Lower lobe of right lung (tissue), 2 donors: ENCODE data around the gene SUSD2. TPM values are rescaled to one million over a fixed set of nuclear protein-coding genes. Genes with fewer than 3 reads are reported as not detected.

Experiments used
- ATAC-seq, 2 donors: fragments of 200-7000 bp; cut with Tn5 transposase; one replicate each; pipeline ENCODE4 v1.9.1; 2020 to 2022; ENCODE audit warnings: mild to moderate bottlenecking in 2 of 2, moderate library complexity in 2 of 2
- DNase-seq: peaks from one replicate; pipeline ENCODE4 v3.0.0-alpha.2; 2020
- H3K27ac ChIP-seq: fragments of 200-600 bp; one replicate; pipeline ENCODE4 v1.8.0; 2022
- H3K27me3 ChIP-seq: fragments of 200-600 bp; one replicate; pipeline ENCODE4 v1.8.0; 2022; ENCODE audit warnings: low read depth
- H3K36me3 ChIP-seq: fragments of 200-600 bp; one replicate; pipeline ENCODE4 v1.8.0; 2022; ENCODE audit warnings: mild to moderate bottlenecking
- H3K4me1 ChIP-seq: fragments of 200-600 bp; one replicate; pipeline ENCODE4 v1.8.0; 2022
- H3K4me3 ChIP-seq: fragments of 200-600 bp; one replicate; pipeline ENCODE4 v1.8.0; 2022; ENCODE audit warnings: mild to moderate bottlenecking
- H3K9me3 ChIP-seq: fragments of 200-600 bp; one replicate; pipeline ENCODE4 v1.8.0; 2022
- CTCF ChIP-seq: fragments of 200-600 bp; IDR thresholded peaks from one replicate; pipeline ENCODE4 v1.8.0; 2022; ENCODE audit warnings: antibody characterized with exemption, mild to moderate bottlenecking
- intact Hi-C: fragments of 100-400 bp; cut with DNase I; formaldehyde crosslinking; loops from one replicate; pipeline ENCODE4 v1.11.0; 2022
- total RNA-seq: library from RNA; stranded (reverse); fragmentation: NEBNext Ultra II Directional; extraction: Animal tissue kit (Norgen Biotek cat#: 25700); gene quantifications from one replicate; pipeline ENCODE4 v1.2.1, GENCODE V29; 2021
- donor health status: DM: no; HTN: yes; CAD: no; lungs with severe emphysema.

Gene SUSD2
- total RNA-seq, 1 donor from 2014 or later, result 200 TPM

GRCh38 chr22:24188705-24189248, 7.5 kb downstream of the SUSD2 start:
- no peak for ATAC-seq
- Histone ChIP-seq H3K36me3 (peaks cover 39% of the 10 kb centered on the region), H3K9me3 (no peaks in the 10 kb centered on the region), H3K27me3 (no peaks in the 10 kb centered on the region), H3K4me3 (no peak overlapping the region), H3K27ac (peak overlapping the region; percentile 65), H3K4me1 (peaks cover 28% of the 10 kb centered on the region)
- no peak for TF ChIP-seq CTCF
- intact Hi-C loops, result no loop called here
- no peak for DNase-seq

GRCh38 chr22:24189249-24190158, 8.2 kb downstream of the SUSD2 start:
- peaks cover 39% of the 10 kb centered on the region for H3K36me3 ChIP-seq
- TF ChIP-seq CTCF, result peak; percentile 90
- DNase-seq, result peak; percentile 92
- H3K27ac ChIP-seq, result peak overlapping the region; percentile 65
- H3K4me3 ChIP-seq, result peak overlapping the region; percentile 21
- H3K4me1 ChIP-seq, result peaks cover 28% of the 10 kb centered on the region
- H3K27me3 ChIP-seq, result no peaks in the 10 kb centered on the region
- no peaks in the 10 kb centered on the region for H3K9me3 ChIP-seq
- ATAC-seq, result peak; percentile 92 to 95
- intact Hi-C loops, result no loop called here

GRCh38 chr22:24190159-24190540, 8.9 kb downstream of the SUSD2 start:
- Histone ChIP-seq H3K27me3 (no peaks in the 10 kb centered on the region), H3K36me3 (peaks cover 36% of the 10 kb centered on the region), H3K9me3 (no peaks in the 10 kb centered on the region), H3K27ac (peak overlapping the region; percentile 65), H3K4me3 (no peak overlapping the region), H3K4me1 (peaks cover 28% of the 10 kb centered on the region)
- ATAC-seq (no peak), DNase-seq (no peak)
- intact Hi-C loops, result no loop called here
- no peak for TF ChIP-seq CTCF

GRCh38 chr22:24190596-24191208, 9.4 kb downstream of the SUSD2 start:
- Histone ChIP-seq H3K27ac (peak overlapping the region; percentile 18), H3K36me3 (peaks cover 30% of the 10 kb centered on the region), H3K4me1 (peaks cover 28% of the 10 kb centered on the region), H3K4me3 (no peak overlapping the region), H3K9me3 (no peaks in the 10 kb centered on the region), H3K27me3 (no peaks in the 10 kb centered on the region)
- ATAC-seq (no peak), DNase-seq (no peak)
- no peak for TF ChIP-seq CTCF
- intact Hi-C loops, result no loop called here

GRCh38 chr22:24191381-24191841, 10.1 kb downstream of the SUSD2 start:
- Histone ChIP-seq H3K27ac (peak overlapping the region; percentile 18), H3K36me3 (peaks cover 23% of the 10 kb centered on the region), H3K27me3 (no peaks in the 10 kb centered on the region), H3K4me1 (peaks cover 28% of the 10 kb centered on the region), H3K9me3 (no peaks in the 10 kb centered on the region), H3K4me3 (no peak overlapping the region)
- DNase-seq (no peak), ATAC-seq (no peak)
- TF ChIP-seq CTCF, result no peak
- intact Hi-C loops, result no loop called here
